Left colon (tissue), 2 donors: Measurements from ENCODE around the gene AKNA. TPM values are rescaled to one million over a fixed set of nuclear protein-coding genes. Genes with fewer than 3 reads are reported as not detected.
A peak's percentile ranks its signal among the peaks of the same experiment; 100 is the strongest.

Experiments used
- ATAC-seq: fragments of 200-7000 bp; cut with Tn5 transposase; one replicate; pipeline ENCODE4 v1.9.1; 2020; ENCODE audit warnings: mild to moderate bottlenecking, moderate library complexity
- DNase-seq, 2 donors: peaks; one replicate each; pipeline ENCODE4 v3.0.0-alpha.2; 2020
- intact Hi-C, 2 donors: fragments of 100-400 bp; cut with DNase I in 1 of 2; cut with micrococcal nuclease in 1 of 2; formaldehyde crosslinking; loops; one replicate each; pipeline versions ENCODE4 v1.11.2 to v1.14.0; 2022; cut with DNase I, micrococcal nuclease
- total RNA-seq, 2 donors: library from RNA; stranded (reverse); fragmentation: NEBNext Ultra II Directional; extraction: Animal tissue kit (Norgen Biotek cat#: 25700); gene quantifications; one replicate each; pipeline ENCODE4 v1.2.1, GENCODE V29; 2021
- donor health status: DM: no; HTN: no; CAD: no.
- donor health status: DM: yes; HTN: yes; CAD: no.

The AKNA gene
- total RNA-seq, 2 donors from 2014 or later = 32.4 to 35.9 TPM

DNA sequence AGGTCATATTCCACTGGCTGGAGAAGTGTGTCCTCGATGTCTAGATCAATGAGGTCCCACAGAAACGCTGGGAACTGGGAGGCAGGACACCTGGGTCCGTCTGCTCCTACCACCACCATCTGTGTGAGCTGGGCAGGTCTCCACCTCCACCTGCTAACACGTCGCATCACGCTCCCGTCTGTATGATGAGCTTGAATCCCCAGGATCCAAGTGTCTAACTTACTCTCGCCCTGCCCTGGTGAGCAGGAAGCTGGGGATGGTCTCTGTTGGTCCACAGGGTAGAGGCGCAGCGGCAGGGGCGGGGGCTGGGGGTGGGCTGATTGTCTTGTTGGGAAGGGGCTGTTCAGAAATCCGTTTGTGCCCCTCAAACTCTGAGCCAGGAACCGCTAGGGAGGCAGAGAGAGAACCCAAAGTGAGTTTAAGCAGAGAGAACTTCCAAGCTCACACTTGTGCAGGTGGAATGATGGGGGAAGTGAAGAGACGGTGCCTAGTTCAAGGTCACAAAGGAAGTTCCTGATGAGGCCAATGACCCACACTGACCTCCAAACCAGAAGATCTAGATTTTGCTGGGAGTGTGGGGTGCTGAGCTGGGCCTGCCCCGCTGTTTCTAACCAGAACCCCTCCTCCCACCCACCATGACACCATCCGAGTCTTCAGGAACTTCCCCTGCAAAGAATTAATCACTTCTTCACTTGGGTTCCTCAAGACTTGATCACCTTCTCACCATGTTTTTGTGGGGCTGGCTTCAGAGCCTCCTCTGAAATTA, 37.0 kb downstream of the AKNA start:
- no peak for ATAC-seq
- intact Hi-C loops = no loop called here
- DNase-seq = peak in 1 of 2 donors; percentile 14

DNA sequence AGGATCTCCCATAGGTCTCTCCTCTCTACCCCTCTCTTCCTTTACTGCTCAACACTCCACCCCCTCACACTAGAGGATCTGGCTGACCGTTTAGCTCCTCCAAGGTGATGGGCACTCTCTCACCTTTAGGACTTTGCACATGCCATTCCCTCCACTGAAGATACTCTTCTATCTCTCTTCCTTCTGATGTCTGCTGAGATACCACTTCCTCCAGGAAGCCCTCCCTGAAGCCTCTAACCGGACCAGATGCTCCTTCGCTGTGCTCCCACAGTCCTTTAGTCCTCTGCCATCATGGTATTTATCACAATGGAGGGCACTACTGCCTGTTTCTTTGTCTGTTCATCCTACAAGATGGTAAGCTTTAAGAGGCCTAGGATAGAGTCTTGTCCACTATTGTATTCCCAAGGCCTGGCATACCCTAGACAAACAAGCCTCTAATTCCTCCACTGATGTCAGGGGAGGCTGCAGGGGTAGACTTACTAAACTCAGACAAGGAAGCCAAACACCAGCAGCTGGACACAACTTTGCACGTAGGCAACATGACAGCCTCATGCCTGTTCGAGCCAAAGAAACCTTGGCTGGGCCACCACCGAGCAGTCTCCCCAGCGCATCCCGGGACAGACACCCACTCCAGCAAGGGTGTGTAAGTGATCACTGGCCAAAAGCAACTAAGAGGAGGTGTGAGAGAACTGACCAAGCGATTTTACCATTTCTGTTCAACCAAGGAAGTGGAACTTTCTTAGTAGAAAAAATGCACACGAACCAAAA, 37.9 kb downstream of the AKNA start:
- intact Hi-C loops = no loop called here
- no peak for ATAC-seq
- DNase-seq = peak in 1 of 2 donors; percentile 19

DNA sequence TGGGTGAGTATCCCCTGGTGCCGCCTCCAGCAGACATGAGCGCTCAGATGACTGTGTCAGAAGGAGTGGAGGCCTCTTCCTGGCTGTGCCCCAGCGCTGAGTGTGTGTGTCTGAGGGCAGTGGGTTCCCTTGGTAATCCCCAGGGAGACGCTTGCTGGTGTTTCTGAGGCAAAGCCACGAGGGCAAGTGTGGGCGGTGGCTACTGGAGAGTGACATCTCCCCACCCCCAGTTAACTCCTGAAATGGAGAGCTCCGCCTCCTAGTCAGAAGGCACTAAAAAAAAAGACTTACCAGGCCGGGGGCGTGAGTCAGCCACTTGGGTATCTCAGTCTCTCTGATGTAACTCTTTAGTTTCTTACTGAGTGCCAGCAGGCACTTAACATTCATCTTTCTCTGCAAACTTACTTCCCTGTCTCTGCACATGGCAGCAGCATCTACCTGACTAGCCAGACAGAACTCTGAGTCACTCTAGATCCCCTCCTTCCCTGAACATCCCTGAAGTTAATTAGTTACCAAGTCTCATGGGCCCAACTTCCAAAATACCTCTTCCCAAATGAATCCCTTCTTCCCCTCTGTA, 38.8 kb downstream of the AKNA start:
- intact Hi-C loops = no loop called here
- DNase-seq (peak; percentile 67 to 81), ATAC-seq (peak; percentile 49)

DNA sequence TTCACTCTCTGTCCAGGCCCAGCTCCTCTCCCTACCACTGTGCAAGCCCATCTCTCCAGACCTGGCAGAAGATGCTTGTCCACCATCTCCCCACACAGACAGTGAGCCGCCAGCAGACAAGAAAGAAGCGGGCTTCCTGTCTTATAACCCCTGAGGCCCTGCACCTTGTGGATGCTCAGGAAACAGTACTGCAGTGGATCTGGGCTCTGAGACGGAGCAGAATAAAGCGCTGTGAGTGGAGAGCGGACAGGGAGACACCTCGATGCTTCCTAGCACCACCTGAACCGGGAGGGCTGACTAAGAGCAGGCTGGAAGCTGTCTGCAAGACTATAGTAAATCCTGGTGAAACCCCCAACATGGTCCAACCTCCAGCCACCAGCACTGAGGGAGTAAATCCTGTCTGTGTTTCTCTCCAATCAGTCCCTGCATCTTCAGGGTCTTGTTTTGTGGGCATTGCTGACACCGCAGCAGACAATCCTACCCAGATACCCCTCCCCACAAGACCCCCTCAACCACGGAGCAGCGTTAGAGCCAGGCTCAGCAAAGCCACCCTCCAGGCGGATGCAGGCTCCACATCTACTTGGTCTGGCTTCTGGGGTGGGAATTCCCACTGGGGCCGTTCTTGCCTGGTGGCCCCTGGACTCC, 39.4 kb downstream of the AKNA start:
- peak in 1 of 2 donors; percentile 18 for DNase-seq
- intact Hi-C loops = no loop called here
- no peak for ATAC-seq

DNA sequence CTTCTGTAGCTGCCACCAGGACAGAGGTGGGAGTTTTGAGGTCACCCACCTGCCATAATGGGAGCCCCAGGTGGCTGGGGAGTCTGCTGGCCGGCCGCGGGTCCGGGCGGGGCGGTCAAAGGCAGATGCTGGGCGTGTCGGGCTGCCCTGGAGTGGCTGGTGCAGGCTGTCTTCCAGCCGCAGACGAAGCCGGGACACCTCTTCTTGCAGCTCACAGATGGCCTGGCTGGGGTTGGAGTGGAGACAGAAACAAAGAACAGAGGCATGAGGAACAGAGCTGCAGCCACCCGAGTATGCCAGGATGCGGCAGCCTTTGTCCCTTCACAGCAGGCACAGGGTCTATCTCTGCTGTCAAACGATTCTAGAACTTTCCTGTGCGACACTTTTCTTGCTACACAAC, 40.1 kb downstream of the AKNA start:
- ATAC-seq = no peak
- intact Hi-C loops = no loop called here
- DNase-seq = peak in 1 of 2 donors; percentile 23

DNA sequence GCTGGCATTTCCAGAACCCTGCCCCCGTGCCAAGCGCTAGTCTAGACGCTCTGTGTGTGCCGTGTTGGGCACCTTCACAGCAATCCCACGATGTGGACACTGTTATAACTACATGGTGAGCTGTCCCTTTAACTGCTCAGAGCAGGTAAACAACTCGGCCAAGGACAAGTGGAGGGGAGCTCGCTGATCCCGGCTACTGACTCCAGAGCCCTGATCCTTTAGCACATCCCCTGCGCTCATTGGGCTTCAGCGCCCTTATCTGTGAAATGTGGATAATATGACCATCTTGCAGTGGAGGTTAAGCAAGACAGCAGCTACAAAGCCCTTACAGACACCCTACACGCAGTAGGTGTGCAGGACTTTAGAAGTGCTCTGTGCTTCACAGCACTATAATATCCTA, 41.6 kb downstream of the AKNA start:
- intact Hi-C loops = no loop called here
- ATAC-seq (no peak), DNase-seq (peak in 1 of 2 donors; percentile 9)

DNA sequence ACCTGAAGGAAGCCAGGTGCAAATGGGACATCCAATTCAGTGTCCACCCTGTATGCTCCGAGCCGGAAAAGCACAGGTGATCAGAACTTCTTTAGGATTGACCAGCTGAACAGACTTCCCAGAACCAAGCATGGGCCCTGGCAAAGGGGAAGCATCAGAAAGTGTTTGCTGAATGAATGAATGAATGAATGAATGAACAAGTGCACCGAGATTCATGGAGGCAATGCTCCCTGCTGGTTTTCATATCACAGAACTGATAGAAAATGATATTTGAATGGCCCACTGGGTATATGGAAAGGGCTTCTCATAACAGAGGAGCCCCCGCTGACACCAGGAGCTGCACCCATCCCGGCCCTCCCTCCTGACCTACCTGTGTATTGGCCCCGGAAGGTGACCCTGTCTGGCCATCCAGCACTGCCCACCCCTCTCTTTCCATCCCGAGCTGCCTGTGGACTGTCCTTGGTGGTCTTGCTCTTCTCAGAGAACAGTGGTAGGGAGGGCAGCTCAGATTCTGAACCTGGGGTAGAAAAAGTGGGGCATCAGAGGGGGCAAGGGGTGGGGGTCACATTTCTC, 42.2 kb downstream of the AKNA start:
- DNase-seq (no peak), ATAC-seq (no peak)
- intact Hi-C loops = no loop called here

DNA sequence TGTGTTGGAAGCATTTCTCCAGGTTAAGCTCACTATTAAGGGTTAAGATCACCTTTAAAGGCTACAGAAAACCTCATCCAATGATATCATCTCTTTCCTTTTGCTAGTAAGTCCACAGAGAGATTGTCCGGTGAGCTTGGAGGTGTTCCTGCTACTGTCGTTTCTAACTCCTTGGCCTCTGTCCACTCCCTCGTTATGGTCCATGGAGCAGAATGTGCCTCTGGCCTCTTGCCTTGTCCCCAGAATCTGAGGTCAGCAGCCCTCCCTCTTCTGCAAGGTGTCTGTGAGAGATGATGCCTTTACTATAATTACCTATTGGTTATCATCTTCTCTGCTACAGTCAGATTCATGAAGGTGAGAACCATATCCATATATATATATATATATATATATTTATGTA, 43.1 kb downstream of the AKNA start:
- ATAC-seq (no peak), DNase-seq (no peak)
- intact Hi-C loops = no loop called here

DNA sequence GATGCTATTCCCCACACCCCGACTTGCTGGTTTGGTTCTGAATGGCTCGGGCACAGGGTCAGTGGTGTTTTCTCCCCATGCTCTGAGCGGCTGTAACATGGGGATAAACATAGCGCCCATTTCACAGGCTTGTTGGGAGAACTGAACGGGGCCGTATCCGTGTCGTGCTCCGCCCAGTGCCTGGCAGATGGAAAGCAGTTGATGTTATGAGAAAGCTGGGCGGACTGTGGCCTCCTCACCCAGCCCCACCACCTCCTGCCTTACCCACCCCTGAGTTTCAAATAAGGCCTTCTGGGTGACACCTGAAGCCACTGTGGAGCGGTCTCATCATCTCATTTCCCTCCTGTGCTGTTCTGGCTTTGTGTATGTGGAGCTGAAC, 43.6 kb downstream of the AKNA start:
- DNase-seq (no peak), ATAC-seq (no peak)
- intact Hi-C loops = no loop called here

DNA sequence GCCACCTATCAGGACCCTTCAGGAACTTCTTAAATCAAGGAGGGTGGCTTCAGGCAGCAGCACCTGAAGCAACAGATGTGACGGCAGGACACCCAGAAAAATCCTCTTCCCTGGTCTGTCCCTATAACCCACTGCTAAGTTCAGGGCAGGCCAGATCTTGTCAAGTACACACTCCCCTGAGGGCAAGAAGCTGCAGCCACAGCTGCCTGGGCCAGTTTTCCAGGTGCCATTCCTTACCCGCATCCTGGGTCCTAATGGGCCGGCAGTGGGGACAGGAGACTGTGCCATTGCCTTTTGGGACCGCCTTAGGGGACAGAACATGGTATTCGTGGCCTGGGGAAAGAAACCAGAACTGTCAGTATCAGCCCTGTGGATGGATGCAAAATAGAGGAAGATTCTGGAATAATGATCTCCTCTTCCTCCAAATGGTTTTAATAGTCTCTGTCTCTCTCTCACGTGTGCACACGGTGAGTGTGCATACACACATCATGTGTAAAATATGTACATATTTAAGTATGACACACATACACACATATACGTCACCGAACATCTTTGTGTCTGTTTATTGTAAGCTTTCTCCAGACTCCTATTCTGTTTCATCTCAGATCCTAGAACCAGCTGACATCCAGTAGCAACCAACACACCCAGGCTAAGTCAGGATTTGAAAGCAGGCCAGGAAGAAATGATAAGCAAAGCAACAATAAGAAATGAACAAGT, 44.2 kb downstream of the AKNA start:
- DNase-seq (no peak), ATAC-seq (no peak)
- intact Hi-C loops = no loop called here

DNA sequence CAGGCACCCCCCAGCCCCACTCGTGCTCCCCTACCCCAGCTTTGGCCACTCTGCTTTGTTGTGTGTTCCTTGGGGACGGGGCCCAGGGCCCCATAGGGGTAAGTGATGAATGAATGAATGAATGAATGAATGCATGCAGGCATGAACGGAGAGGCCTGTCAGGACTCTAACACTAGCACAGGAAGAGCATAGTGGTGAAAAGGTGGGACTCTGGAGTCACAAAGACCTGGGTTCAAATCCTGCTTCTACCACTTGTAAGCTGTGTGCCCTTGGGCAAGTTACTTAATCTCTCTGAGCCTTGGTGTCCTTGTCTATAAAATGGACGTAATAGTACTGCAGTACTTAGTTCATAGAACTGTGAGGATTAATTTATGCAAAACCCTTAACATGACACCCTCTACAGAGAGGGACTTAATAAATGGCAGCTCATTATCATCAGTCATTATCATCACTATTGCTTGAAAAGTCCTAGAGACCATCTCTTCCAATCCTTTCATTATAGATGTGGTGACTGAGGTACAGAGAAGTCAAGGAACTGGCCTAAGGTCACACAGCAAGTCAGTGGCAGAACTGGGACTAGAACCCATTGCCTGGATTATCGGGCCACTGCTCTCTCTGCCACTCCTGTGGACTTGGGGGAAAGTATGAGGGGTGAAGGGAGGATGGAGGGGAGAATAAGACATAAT, 44.9 kb downstream of the AKNA start:
- DNase-seq (no peak), ATAC-seq (no peak)
- intact Hi-C loops = no loop called here

DNA sequence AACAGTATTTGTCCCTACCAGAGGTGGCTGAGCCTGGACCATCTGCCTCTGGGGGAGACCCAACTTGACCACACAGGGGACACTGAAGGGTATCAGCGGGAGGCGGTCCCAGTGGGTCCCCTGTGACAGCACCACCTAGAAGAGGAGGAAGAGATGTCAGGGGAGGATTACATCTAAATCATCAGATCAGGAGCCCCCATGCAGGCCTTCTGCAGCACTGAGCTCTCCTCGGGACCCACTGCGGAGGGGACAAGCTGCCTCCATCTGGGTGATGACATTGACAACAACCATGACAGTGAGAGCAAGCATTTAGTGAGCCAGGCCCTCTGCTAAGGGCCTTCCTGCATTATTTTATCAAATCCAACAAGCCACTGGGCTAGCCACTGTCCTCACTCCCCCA, 45.8 kb downstream of the AKNA start:
- ATAC-seq (no peak), DNase-seq (no peak)
- intact Hi-C loops = no loop called here

DNA sequence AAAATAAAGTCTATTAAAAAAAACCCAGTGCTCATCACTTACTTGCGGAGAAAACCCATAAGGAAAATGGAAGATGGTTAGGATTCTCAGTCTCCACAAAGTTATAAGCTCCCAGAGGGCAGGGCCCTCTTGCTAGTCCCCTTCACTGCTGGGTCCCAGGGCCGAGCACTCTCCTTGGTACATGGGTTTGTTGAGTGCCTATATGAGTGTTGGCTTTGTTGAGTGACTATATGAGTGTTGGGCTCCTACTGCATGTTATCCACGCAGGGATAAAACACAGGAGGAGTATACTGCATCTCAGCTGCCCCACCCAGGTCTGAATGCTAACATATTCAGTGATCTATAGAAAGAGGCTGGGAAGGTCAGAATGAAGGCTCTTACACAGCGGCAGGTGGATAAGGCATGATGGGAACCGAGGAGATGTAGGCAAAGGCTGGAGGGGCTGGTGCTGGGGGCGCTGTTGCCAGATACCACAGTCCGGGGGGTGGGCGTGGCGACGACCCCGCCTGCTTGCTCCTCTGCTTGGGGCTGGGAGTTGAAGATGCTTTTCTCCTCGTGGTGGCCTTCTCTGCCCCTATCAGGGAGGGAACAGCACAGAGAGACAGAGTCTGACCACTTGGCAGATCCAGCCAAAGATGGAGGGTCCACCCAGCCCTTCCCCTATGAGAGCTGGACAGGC, 46.5 kb downstream of the AKNA start:
- intact Hi-C loops = no loop called here
- no peak for ATAC-seq
- DNase-seq = no peak

DNA sequence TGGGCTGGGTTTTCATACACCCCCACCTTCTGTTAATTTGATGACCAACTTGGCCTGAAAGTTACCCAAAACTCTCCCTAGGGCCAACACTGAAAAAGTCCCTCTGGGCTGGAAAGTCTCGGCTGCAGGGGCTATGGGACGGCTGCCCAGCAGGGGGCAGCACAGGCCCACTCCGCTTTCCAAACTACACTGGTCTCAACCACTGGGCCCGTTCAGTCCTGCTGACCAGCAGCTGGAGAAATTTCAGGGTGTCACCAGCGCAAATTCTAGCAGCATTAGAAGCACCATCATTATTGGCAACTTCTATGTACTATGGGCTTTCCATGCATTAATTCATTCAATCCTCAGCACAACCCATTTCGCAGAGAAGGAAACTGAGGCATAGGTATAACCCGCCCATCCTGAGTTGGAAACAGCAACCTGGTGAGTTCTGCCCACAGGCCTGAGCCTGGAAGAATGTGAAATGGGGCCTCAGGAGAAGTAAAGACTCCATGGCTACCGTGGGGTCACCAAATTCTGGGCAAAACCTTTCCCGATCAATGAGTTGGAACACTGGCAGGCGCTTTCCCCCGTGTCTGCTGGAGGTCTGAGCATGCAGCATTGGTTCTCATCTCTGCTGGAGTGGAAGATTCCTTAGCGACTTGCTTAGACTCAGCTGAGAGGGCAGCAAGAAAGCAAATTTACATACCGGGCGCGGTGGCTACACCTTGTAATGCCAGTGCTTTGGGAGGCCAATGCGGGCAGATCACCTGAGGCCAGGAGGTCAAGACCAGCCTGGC, 48.5 kb downstream of the AKNA start:
- intact Hi-C loops = no loop called here
- DNase-seq (peak in 1 of 2 donors; percentile 56), ATAC-seq (peak; percentile 50)

DNA sequence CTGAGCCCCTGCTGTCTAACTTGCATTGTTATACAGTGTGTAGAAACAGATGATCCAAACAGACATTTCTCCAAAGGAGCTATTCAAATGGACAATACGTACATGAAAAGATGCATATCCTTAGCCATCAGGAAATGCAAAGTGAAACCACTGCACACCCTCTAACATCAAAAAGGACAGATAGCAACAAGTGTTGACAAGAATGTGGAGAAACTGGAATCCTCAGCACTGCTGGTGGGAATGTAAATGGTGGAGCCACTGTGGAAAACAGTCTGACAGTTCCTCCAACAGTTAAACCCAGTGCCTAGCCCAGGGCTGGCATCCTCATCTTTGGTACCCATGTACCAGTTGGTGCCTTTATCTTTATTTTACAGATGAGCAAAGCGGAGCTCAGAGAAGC, 49.6 kb downstream of the AKNA start:
- DNase-seq (no peak), ATAC-seq (no peak)
- intact Hi-C loops = no loop called here

DNA sequence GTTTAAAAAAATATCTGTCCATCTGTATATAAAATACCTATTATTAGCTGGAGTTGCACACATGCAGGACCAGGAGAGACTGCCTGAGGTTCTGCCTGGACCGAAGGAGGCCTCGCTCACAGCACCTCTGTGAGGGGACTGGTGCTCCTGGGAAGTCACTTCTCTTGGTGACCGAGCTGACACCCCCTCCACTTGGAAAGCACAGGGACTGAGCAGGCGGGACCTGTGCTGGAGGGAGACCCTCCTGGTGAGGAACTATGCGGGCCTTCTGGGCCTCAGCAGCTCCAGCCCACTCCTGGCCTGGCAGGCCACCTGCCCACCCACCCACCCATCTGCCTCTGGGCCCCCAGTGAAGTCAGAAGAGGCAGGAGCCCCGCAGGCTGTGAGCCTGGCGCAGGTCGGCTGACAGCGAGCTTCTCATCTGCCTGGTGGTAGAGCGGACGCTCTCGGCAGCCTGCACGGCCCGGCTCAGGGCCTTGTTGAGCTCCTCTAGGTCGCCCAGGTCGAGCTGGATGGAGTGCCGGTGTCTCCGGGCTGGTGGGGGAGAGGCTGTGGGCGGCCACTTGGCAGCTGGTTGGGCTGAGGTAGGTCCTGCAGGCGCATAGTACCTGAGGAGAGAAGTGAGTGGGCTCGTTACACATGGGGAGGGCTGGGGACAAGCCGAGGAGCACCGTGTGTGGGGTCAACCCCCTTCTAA, 50.9 kb downstream of the AKNA start:
- ATAC-seq = no peak
- intact Hi-C loops = no loop called here
- no peak for DNase-seq
